ENCODE data around the gene ARHGAP18. TPM values are rescaled to one million over a fixed set of nuclear protein-coding genes. Genes with fewer than 3 reads are reported as not detected.

The ARHGAP18 gene
- polyA plus RNA-seq, 1 of the 3 experiments (the other 2 are of a cell fraction), result 25.0 TPM

- POLR2A ChIA-PET, result no interaction called here
- CTCF ChIA-PET, result no interaction called here
- DNase-seq, result no peak
Observed at GRCh38 chr6:129536271-129536670, 173.7 kb downstream of the ARHGAP18 start.

More at GRCh38 chr6:129536271-129536670, 173.7 kb downstream of the ARHGAP18 start:
- no peaks in the 10 kb centered on the region for H4K20me1 ChIP-seq (ENCODE audit: insufficient read depth)
- H3K79me2 ChIP-seq (ENCODE audit: insufficient read depth), result no peaks in the 10 kb centered on the region
- no peaks in the 10 kb centered on the region for H3K4me1 ChIP-seq (ENCODE audit: control insufficient read depth in 1 of 2, insufficient read depth in 2 of 2, low read depth in 1 of 2, low read length in 1 of 2)
- no peaks in the 10 kb centered on the region for H3K9me2 ChIP-seq
- H3K9me3 ChIP-seq, result no peaks in the 10 kb centered on the region
- no peak overlapping the region for H2AFZ ChIP-seq (ENCODE audit: low read depth)
- H3F3A ChIP-seq (replicated peaks; ENCODE audit: insufficient read depth), result no peaks in the 10 kb centered on the region
- no peak overlapping the region for H3K4me3 ChIP-seq (ENCODE audit: low read depth in 2 of 2, low read length in 1 of 2)
- H3K9ac ChIP-seq, result no peak overlapping the region
- no peak overlapping the region for H3K4me2 ChIP-seq
- no peak for TF ChIP-seq JUND (IDR thresholded peaks at IDR 0.05)
- TF ChIP-seq MXI1 (IDR thresholded peaks at IDR 0.05; ENCODE audit: low read depth, low read length), result no peak
- TF ChIP-seq CHD2 (IDR thresholded peaks at IDR 0.05; ENCODE audit: low read length, partially characterized antibody), result no peak
- TF ChIP-seq NRF1 (IDR thresholded peaks at IDR 0.05; ENCODE audit: low read depth, low read length), result no peak
- no peak for TF ChIP-seq REST (IDR thresholded peaks at IDR 0.05; ENCODE audit: low read depth, low read length)
- TF ChIP-seq, protein P1, sequence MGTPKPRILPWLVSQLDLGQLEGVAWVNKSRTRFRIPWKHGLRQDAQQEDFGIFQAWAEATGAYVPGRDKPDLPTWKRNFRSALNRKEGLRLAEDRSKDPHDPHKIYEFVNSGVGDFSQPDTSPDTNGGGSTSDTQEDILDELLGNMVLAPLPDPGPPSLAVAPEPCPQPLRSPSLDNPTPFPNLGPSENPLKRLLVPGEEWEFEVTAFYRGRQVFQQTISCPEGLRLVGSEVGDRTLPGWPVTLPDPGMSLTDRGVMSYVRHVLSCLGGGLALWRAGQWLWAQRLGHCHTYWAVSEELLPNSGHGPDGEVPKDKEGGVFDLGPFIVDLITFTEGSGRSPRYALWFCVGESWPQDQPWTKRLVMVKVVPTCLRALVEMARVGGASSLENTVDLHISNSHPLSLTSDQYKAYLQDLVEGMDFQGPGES (IDR thresholded peaks at IDR 0.05; ENCODE audit: low read depth, low read length), result no peak
- no peak for TF ChIP-seq FOSL2 (IDR thresholded peaks at IDR 0.05; ENCODE audit: borderline replicate concordance, low read depth)
- no peak for TF ChIP-seq FOXM1 (IDR thresholded peaks at IDR 0.05; ENCODE audit: low read depth)
- TF ChIP-seq USF2 (IDR thresholded peaks at IDR 0.05; ENCODE audit: borderline replicate concordance, low read depth, low read length), result no peak
- no peak for TF ChIP-seq RAD21 (IDR thresholded peaks at IDR 0.05; ENCODE audit: low read length)
- no peak for TF ChIP-seq RXRA (IDR thresholded peaks at IDR 0.05; ENCODE audit: borderline replicate concordance, low read depth)
- TF ChIP-seq GABPA (IDR thresholded peaks at IDR 0.05; ENCODE audit: low read depth), result no peak
- TF ChIP-seq TCF12 (IDR thresholded peaks at IDR 0.05), result no peak
- TF ChIP-seq EP300 (IDR thresholded peaks at IDR 0.05; ENCODE audit: borderline replicate concordance in 1 of 2, low read depth in 1 of 2, low read length in 1 of 2), result no peak
- TF ChIP-seq TEAD4 (IDR thresholded peaks at IDR 0.05; ENCODE audit: borderline replicate concordance, insufficient read depth), result no peak
- TF ChIP-seq SMC3 (IDR thresholded peaks at IDR 0.05; ENCODE audit: low read depth, low read length), result no peak
- H3K36me3 ChIP-seq (replicated peaks in 1 of 2; ENCODE audit: control insufficient read depth in 1 of 2, insufficient read depth in 2 of 2, low read length in 1 of 2), result peaks cover 18 to 57% of the 10 kb centered on the region in 2 experiments
- no peak overlapping the region for H3K27ac ChIP-seq (ENCODE audit: low read depth in 2 of 2, low read length in 1 of 2)
- H3K27me3 ChIP-seq (ENCODE audit: insufficient read depth), result no peaks in the 10 kb centered on the region

Data from SK-N-SH (cell line).